ENCODE data around the gene BEGAIN.

Gene BEGAIN

DNA sequence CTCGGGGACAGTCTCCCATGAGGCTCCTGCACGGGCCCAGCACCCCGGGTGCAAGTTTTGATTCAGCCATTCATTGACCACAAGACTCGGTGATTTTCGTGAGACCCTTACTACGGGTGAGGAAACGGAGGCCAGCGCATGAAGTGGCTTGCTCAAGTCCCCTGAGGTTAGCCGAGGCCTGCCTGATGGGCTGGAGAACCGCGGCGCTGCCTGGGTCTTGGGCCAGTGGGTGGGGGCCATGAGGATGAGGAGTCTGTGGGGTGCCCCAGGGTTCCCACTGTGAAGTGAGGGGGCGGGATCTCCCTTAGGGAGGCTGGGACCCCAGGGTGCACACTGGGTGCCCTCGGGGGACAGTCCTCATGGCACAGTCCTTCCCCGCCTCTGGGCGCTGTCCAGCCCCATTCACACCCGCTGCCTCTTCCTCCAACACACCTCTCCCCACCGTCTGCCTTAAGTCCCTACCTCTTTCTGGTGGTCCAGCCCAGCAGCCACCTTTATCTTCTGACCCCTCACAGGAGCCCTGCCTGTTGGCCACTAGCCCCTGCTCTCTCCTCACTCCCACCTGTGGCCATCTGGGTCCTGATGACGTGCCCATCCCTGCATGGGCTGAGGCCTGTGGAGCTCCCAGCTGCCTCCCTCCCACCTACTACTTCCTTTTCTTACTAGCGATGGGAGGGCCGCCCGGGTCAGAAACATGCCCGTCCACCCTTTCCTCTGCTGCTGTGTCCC is 16.3 kb downstream of the BEGAIN start:
- no peak for DNase-seq (ENCODE audit: extremely low read depth in 1 of 2, low read depth in 1 of 2)

DNA sequence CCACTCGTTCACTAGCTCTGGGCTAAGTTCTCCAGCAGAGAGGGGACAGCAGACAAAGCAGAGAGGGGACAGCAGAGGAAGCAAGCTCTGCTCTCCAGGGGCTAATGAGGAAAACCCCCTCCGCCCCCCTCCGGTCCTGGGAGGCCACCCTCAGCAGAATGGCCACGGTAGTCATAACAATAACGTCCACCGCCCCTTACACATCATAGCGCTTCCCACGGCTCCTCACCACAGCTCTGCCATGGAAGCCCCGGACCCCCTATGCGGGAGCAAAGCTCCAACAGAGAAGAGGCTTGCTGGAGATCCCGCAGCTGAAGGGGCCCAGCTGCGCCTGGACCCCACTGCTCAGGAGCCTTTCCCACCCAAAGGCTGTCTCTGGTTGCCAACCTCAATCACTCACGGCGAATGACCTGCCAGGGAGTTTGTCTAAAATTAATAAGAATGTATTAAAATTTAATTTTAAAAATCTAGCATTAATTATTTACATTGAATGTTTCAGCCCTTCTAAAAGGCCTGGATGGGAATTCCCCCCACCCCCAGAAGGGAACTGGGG is 17.4 kb downstream of the BEGAIN start:
- DNase-seq (ENCODE audit: extremely low read depth in 1 of 2, low read depth in 1 of 2): no peak

DNA sequence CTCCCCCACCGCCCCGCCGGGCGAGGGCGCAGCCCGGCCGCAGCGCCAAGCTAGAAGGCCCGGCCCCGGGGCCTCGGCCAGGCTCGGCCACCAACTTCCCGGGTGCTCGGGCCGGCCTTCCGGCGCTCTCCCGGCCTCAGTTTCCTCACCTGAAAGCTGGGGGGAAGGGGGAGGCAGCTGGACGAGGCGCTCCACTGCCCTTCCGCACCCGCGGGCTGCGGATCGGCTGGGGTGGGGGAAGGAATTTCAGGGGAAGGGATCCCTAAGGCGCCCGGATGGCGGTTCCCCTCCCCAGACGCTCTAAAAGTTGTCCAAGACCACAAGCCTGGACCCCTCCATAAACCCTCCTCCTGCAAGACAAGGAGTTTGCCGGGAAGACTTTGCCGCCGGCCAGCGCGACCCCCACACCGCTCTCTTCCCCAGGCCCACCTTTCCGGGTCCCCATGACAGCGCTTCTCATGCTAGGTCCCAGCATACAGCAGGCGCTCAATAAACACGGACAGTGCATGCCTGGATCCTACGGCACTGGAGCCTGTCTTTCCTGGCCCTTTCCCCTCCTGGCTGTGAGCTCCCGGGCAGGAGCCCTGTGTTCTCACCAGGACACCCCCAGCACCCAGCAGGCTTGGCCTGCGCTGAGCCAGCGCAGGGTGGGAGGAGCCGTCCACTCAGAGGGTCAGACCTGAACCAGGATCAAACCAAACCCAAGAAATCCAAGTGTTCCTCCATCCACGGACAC is 18.1 kb downstream of the BEGAIN start:
- DNase-seq (ENCODE audit: extremely low read depth in 1 of 2, low read depth in 1 of 2): no peak

- DNase-seq (ENCODE audit: extremely low read depth in 1 of 2, low read depth in 1 of 2): no peak
Observed at GRCh38 chr14:100568164-100568997, 18.8 kb downstream of the BEGAIN start.

- DNase-seq (ENCODE audit: extremely low read depth in 1 of 2, low read depth in 1 of 2): no peak
Observed at GRCh38 chr14:100567877-100568163, 19.4 kb downstream of the BEGAIN start.

- DNase-seq (ENCODE audit: extremely low read depth in 1 of 2, low read depth in 1 of 2): no peak
Observed at GRCh38 chr14:100567009-100567876, 20.0 kb downstream of the BEGAIN start.

DNA sequence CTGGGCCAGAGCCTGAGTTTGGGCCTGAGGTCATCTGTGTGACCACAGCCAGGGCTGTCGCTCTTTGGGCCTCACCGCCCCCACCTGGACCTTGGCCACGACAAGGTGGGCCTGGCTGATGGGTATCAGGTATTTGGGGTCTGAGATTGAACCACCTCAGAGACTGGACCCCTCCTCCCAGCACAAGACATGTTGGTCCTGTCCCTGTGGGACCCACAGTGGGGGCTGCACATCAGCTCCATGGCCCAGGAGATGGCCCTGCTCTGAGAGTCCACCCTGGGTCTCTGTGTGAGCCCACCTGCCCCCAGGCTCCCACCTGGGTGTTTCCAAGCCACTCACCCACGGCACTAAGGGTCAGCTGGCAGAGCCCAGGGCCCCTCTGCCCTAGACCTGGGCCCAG is 20.6 kb downstream of the BEGAIN start:
- no peak for DNase-seq (ENCODE audit: extremely low read depth in 1 of 2, low read depth in 1 of 2)

- DNase-seq (ENCODE audit: extremely low read depth in 1 of 2, low read depth in 1 of 2): no peak
Observed at GRCh38 chr14:100566119-100566518, 21.1 kb downstream of the BEGAIN start.

DNA sequence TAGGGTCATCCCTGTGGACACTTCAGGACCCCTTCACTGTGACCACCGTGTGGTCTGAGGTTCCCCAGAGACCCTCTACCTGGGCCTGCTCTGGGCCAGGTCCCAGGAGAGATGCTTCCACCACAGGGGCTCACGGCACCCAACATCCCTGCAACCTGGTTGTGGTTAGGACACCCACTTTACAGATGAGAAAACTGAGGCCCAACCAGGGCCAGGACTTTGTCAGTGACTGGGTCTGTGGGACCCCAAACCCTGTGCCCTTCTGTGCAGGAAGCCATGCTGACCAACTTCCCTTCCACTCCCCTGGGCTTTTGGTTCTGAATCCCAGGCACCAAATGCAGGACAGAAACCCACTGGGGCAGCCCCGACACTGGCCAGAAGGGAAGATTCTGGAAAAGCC is 21.6 kb downstream of the BEGAIN start:
- no peak for DNase-seq (ENCODE audit: extremely low read depth in 1 of 2, low read depth in 1 of 2)

DNA sequence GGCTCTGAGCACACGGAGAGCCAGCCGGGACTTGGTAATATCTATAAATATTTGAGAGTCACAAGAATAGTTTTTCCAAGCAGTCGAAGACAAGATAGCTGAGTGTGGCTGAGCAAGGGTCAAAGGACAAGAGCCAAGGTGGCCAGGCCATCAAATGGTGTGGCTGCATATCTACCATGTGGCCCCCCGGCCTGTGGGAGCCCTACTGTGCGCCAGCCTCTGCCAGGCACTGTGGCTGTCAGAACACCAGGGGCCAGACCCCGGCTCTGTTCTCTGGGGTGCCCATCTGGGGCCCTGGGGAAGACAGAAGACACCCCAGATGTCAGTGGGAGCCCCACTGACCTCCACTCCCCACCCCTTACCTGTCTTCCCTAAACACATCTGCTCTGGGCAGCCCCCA is 22.7 kb downstream of the BEGAIN start:
- no peak for DNase-seq (ENCODE audit: extremely low read depth in 1 of 2, low read depth in 1 of 2)

DNA sequence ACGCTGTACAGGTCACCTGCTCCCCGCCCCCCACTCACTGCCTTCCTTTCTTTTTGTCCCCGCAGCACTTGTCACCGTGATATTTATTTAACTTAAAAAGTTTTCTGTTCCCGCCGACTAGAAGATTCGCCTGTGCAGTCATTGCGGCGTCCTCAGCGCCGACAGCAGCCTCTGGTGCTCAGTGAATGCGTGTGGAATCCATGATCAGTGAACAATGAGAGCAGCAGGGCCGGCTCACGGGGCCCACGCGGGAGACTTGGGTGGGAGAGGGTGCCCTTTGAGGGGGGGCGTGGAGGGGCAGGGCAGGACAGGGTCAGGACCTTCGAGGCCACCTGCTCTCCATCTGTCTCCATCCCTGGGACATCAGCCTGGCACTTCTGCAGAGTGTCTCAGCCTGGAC is 24.5 kb downstream of the BEGAIN start:
- DNase-seq (ENCODE audit: extremely low read depth in 1 of 2, low read depth in 1 of 2): no peak

GRCh38 chr14:100561005-100561404 is 26.2 kb downstream of the BEGAIN start:
- no peak for DNase-seq (ENCODE audit: extremely low read depth in 1 of 2, low read depth in 1 of 2)

DNA sequence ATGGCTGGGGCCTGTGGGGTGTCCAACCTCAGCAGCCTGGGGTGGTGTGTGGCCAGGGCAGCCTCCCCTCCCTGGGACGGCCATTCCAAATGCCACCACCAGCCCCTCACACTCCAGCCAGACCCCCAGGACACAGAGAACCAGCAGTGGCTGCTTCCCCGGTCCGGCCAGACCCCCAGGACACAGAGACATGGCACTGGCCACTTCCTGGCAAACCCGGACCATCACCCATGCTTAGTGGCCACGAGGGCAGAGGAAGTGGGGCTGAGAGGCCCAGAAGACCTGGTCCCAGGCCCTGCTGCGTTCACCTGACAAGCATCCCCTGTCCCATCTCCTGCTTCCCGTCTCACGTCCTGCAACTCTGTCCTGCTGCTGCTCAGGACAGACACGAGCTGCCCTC is 26.7 kb downstream of the BEGAIN start:
- no peak for DNase-seq (ENCODE audit: extremely low read depth in 1 of 2, low read depth in 1 of 2)

DNA sequence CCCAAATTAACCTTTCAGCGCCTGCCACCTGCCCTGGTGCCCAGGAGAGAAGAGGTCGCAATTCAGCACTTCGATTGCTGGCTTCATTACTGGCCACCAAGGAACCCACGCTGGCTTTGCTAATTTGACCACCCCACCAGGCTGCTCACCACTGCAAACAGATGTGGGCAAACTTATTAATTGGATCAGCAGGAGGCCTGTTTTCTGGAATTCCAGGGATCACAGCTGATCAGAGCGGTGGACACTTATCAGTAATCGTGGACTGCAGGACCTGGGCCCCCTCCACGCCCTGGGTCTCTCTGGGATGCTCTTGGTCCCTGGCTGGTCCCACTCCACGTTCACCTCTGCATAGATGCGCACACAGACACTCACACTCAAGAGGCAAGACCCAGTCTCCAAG is 27.8 kb downstream of the BEGAIN start:
- no peak for DNase-seq (ENCODE audit: extremely low read depth in 1 of 2, low read depth in 1 of 2)

- no peak for DNase-seq (ENCODE audit: extremely low read depth in 1 of 2, low read depth in 1 of 2)
Observed at GRCh38 chr14:100558966-100559365, 28.3 kb downstream of the BEGAIN start.

- no peak for DNase-seq (ENCODE audit: extremely low read depth in 1 of 2, low read depth in 1 of 2)
Observed at GRCh38 chr14:100558226-100558625, 29.0 kb downstream of the BEGAIN start.

DNA sequence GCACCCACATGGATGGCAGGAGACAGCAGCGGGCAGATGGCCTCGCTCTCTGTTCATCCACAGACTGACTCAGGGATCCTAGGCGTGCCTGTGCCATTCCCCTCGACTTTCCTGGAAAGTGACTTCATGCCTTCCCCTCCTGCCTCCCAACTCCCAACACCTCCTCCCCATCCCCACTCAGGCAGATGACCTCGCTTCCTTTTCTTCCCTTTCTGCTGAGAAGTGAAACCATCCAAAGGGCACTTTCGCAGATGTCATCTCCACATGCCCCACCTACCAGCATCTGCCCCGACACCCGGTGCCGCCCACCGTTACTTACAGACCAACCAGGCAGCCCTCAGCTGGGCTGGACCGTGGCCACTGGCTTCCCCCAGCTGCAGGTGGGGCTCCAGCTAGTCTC is 29.6 kb downstream of the BEGAIN start:
- no peak for DNase-seq (ENCODE audit: extremely low read depth in 1 of 2, low read depth in 1 of 2)

GRCh38 chr14:100556936-100557505 is 30.2 kb downstream of the BEGAIN start:
- no peak for DNase-seq (ENCODE audit: extremely low read depth in 1 of 2, low read depth in 1 of 2)

GRCh38 chr14:100556140-100556475 is 31.1 kb downstream of the BEGAIN start:
- DNase-seq (ENCODE audit: extremely low read depth in 1 of 2, low read depth in 1 of 2): no peak

DNA sequence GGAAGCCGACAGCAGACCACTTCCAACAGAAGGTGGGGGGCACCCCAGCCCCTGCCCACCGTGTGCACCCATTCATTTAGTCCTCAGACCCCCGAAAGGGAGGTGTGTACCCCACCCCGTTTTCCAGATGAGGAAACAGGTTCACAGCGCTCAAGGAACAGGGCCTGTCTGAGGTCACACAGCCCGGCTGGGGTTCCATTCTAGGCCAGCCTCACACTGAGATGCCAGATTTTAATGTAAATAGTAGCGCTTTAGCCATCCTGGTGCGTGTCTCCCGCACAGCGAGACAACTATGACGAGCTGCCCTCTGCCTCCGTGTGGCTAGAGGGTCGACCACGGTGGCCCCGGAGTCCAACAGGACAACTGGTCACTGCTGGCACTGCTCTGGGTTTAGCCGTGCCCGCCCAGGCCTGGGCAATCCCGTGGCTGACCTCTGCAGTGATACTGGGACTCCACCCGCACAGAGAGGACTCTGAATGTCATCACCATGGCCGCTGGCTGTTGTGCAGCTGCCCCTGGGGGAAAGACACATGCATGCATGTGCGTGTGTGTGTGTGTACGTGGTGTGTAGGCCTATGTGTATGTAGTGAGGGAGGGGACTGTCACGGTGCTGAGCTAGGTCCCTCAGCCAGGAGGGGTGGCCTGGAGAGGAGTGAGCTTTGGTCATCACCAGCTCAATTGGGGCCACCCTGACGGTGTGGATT is 31.6 kb downstream of the BEGAIN start:
- no peak for DNase-seq (ENCODE audit: extremely low read depth in 1 of 2, low read depth in 1 of 2)

Measured in activated CD8-positive, alpha-beta memory T cell treated with anti-CD3 and anti-CD28 coated beads for 1 hour (primary cell).